Measurements from ENCODE around the gene PANX2.

- TF ChIP-seq ZHX1 (conservative IDR thresholded peaks at IDR 0.05; ENCODE audit: low read length) (no peak), CREB3L1 (IDR thresholded peaks at IDR 0.05; ENCODE audit: borderline replicate concordance, low read depth) (no peak), ZNF121 (CRISPR knock-in tag; conservative IDR thresholded peaks at IDR 0.05) (no peak), POLR2A (conservative IDR thresholded peaks at IDR 0.05) (no peak), NCOR1 (IDR thresholded peaks at IDR 0.05) (no peak), PHF20 (IDR thresholded peaks at IDR 0.05; ENCODE audit: partially characterized antibody) (no peak)
Observed at GRCh38 chr22:50208939-50209892, 38.7 kb downstream of the PANX2 start.
